T-helper 1 cell treated with Interleukin-12 subunit alpha and Interleukin-12 subunit beta and Interleukin-4 antibody, amounts not matched to agents 30 μg/mL and 1 μg/mL, for 36 hours (primary cell): ENCODE measurements around the gene NKAIN4.

Source experiments
- H3K27ac Mint-ChIP-seq: one replicate; pipeline ENCODE4 v1.8.0; 2021; ENCODE audit warnings: mild to moderate bottlenecking, mixed read lengths
- H3K27me3 Mint-ChIP-seq: one replicate; pipeline ENCODE4 v1.8.0; 2021; ENCODE audit warnings: low read depth, mixed read lengths
- H3K36me3 Mint-ChIP-seq: one replicate; pipeline ENCODE4 v1.8.0; 2021; ENCODE audit warnings: low read depth, mixed read lengths
- H3K4me1 Mint-ChIP-seq: one replicate; pipeline ENCODE4 v1.8.0; 2021; ENCODE audit warnings: low read depth, mixed read lengths
- H3K4me3 Mint-ChIP-seq: one replicate; pipeline ENCODE4 v1.8.0; 2021; ENCODE audit warnings: mild to moderate bottlenecking, moderate library complexity, mixed read lengths
- H3K9me3 Mint-ChIP-seq: one replicate; pipeline ENCODE4 v1.8.0; 2021; ENCODE audit warnings: mixed read lengths

The NKAIN4 gene

DNA sequence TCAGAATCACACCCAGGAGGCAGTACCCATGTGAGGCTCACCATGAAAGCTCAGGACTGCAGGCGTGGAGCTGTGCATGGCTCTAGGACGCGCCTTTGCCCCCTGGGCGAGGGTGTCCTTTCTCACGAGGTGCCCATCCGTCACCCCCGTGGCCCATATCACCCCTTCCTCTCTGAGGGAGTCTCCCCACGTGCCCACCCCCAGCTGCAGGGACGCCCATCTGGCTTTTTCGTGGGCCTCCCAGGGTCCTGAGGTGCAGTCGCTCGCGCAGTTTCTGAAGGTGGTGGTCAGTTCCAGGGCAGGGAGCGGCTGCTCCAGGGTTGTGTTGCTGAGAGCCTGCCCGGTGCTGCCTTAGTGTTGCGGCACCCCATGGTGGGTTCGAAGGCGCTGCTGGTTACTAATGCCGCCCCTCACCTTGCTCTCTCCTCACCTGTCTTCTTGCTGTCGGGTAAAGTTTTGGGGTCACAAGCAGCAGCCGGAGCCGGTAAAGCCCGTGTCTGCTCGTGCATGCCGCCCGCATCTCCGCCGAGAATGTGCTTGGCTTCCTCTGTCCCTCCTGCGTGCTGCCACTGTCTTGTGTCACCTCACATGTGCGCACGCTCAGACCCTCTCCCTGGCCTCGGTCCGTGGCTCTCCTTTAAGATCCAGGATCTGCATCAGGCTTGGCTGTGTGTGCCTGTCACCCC is 29.3 kb upstream of the NKAIN4 start:
- H3K4me3 Mint-ChIP-seq, result peak overlapping the region; percentile 7
- H3K27me3 Mint-ChIP-seq, result no peaks in the 10 kb centered on the region
- H3K9me3 Mint-ChIP-seq, result no peaks in the 10 kb centered on the region
- no peaks in the 10 kb centered on the region for H3K4me1 Mint-ChIP-seq
- peak overlapping the region; percentile 4 for H3K27ac Mint-ChIP-seq
- peaks cover 3% of the 10 kb centered on the region for H3K36me3 Mint-ChIP-seq

DNA sequence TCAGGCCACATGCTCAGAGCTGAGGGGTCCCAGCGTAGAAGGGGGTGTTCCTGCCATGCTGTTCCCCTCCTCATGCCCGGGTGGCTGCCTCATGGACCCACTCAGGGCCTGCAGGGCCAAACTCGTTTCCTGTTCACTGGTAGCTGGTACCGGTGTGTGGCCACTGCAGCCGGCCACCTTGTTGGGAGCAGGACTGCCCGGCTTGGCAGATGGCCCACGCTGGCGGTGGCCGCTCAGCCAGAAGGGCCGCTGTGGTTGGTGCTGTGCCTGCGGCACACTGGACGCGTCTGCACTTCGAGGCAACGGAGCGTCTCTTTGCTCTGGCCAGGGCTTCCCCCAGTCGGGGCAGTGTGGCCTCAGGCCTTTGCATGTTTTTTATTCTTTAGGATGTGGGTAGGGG is 28.7 kb upstream of the NKAIN4 start:
- H3K27ac Mint-ChIP-seq, result no peak overlapping the region
- no peaks in the 10 kb centered on the region for H3K27me3 Mint-ChIP-seq
- peaks cover 1% of the 10 kb centered on the region for H3K36me3 Mint-ChIP-seq
- no peak overlapping the region for H3K4me3 Mint-ChIP-seq
- H3K4me1 Mint-ChIP-seq, result no peaks in the 10 kb centered on the region
- H3K9me3 Mint-ChIP-seq, result no peaks in the 10 kb centered on the region

DNA sequence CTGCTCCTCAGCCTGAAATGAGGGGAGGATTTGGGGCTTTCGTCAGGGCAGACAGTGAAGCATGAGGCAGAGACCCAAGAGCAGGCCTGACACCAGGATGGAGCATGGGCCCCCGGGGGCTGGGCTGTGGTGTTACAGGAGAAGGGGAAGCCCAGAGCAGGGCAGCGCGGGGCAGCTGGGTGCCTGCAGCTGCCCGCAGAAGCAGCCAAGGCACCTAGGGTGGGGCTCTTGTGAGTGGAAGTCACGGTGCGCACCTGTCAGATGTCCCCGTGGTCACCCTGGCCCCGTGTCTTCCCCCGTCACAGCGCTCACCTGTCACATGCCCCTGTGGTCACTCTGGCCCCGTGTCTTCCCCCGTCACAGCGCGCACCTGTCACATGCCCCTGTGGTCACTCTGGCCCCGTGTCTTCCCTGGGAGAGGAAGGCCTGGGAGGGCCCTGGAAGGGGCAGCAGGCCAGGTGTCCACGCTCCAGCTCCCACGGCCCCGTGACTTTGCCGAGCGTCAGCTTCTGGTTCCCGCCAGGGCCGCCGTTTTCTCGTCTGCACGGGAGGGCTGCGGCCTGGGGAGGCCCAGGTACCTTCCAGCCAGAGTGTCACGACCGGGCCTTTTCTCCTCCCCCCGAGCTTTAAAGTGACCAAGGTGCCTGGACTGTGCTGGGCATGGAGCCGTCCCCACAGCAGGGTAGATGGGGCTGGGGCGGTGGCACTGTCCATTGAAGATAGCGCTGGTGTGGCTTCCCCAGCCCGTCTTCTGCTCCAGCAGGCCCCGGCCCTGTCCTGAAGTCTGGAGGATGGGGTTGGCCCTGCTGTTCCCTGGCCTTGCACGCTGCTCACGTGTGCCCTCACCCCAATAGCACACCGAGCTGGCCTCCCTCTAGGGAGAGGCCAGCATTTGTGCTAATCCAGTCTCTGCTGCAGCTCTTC is 27.7 kb upstream of the NKAIN4 start:
- no peaks in the 10 kb centered on the region for H3K4me1 Mint-ChIP-seq
- no peaks in the 10 kb centered on the region for H3K9me3 Mint-ChIP-seq
- H3K36me3 Mint-ChIP-seq, result peaks cover 1% of the 10 kb centered on the region
- H3K27me3 Mint-ChIP-seq, result no peaks in the 10 kb centered on the region
- no peak overlapping the region for H3K27ac Mint-ChIP-seq
- H3K4me3 Mint-ChIP-seq, result no peak overlapping the region

DNA sequence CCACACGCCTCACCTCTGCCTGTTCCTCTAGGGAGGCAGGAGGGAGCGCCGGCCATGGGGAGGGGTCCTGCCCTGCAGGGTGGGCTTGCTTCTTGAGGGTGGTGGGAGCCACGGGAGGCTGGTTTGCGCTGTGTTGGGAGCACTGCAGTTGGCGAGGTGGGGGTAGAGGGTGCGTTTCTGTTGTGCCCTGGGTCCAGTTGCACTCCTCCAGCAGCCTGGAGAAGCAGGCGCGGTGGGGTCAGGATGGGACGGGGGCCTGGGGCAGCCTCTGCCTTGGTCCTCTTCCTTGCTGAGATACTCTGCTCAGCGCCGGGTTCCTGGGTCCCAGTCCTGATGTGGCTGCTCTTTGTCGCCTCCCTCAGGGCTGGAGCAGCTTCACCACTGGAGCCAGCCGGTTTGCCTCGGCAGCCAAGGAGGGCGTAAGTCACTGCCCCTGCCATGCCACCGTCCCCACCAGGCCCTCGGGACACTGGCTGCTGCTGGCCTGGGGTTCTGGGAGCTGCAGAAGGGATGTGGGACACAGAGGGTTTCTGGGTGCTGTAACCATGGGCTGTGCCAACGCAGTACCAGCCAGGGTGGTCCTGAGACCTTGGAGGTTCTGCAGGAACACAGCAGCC is 26.8 kb upstream of the NKAIN4 start:
- Mint-ChIP-seq H3K4me3 (no peak overlapping the region), H3K27me3 (no peaks in the 10 kb centered on the region), H3K4me1 (no peaks in the 10 kb centered on the region), H3K27ac (no peak overlapping the region), H3K36me3 (peaks cover 3% of the 10 kb centered on the region), H3K9me3 (no peaks in the 10 kb centered on the region)

DNA sequence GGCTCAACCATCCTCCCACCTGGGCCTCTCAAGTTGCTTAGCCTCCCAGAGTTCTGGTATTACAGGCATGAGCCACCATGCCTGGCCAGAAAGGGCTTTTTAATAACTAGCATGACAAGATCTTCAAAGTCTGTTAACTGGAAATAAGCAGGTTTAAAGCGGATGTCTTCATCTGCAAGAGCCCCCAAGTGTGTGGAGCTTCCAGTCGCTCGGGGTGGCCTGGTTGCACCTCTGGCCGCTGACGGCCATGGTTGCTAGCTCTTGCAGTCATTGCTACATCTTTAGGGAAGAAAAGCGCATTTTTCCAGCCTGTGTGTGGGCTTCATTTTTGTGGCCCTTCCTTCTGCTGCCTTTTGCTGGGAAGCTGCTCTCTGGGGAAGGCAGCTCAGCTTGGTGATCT is 26.1 kb upstream of the NKAIN4 start:
- H3K36me3 Mint-ChIP-seq, result peaks cover 3% of the 10 kb centered on the region
- H3K4me3 Mint-ChIP-seq, result no peak overlapping the region
- no peaks in the 10 kb centered on the region for H3K9me3 Mint-ChIP-seq
- no peak overlapping the region for H3K27ac Mint-ChIP-seq
- no peaks in the 10 kb centered on the region for H3K27me3 Mint-ChIP-seq
- peaks cover under 1% of the 10 kb centered on the region for H3K4me1 Mint-ChIP-seq

DNA sequence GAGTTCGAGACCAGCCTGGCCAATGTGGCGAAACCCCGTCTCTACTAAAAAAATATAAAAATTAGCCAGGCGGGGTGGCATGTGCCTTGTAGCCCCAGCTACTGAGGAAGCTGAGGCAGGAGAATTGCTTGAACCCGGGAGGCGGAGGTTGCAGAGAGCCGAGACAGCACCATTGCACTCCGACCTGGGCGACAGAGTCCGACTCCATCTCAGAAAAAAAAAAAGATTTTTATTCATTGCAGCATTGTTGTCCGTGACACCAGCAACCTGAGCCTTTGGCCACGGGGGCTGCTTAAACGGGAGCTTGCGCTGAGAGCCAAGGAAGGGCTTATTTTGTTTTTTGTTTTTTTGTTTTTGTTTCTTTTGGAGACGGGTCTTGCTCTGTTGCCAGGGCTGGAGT is 25.7 kb upstream of the NKAIN4 start:
- Mint-ChIP-seq H3K4me3 (no peak overlapping the region), H3K9me3 (no peaks in the 10 kb centered on the region), H3K36me3 (peaks cover 3% of the 10 kb centered on the region), H3K4me1 (peaks cover 3% of the 10 kb centered on the region), H3K27ac (no peak overlapping the region), H3K27me3 (no peaks in the 10 kb centered on the region)

DNA sequence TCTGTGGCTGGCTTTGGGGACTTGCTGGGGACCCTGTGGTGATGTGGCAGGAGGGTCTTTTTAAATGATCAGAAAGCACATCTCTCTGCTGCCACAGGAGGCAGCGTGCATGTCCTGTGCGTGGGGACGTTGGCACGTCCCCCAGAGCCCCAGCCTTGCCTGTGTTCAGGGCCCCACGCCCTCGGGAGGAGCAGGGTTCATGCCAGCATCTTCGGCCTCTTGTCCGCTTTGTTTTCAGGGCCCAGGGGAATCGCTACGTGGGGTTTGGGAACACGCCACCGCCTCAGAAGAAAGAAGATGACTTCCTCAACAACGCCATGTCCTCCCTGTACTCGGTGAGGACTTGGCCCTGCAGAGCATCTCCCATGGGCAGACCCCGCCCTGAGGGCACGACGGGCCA is 24.4 kb upstream of the NKAIN4 start:
- no peaks in the 10 kb centered on the region for H3K9me3 Mint-ChIP-seq

DNA sequence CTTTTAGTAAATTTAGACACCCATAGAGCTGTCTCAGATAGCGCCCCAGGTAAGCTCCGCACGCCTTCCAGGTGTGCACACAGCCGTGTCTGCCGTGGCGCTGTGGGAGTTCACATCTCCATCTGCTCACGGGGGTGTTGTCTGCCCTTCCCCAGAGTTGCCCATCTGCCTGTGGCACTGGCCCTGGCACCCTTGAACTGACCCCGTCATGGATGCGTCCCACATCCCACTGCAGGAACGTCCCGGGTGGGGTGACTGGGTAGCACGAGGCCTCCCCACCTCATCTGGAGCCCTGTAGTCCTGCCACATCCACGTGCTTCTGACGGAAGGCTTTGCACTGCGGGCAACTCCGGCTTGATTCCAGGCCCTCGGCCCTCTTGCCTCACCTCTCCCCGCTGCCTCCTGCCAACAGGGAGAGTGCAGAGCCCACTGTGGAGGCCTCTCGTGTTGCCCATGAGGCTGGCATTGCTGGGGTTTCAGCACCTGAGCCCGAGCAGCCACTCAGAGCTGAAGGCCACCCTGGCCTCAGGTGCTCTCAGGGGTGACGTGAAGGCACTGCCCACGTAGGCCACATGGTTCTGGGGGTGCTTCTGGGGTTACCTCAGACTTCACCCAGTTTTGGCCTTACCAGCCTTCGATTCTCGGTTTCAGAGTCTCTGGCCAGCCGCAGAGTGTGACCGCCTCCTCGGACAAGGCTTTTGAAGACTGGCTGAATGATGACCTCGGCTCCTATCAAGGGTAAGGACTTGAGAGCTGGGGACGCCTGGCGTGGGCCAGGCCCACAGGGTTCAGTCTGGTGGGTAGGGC is 23.4 kb upstream of the NKAIN4 start:
- Mint-ChIP-seq H3K27me3 (no peaks in the 10 kb centered on the region), H3K9me3 (no peaks in the 10 kb centered on the region), H3K27ac (no peak overlapping the region), H3K36me3 (peaks cover 3% of the 10 kb centered on the region), H3K4me3 (no peak overlapping the region), H3K4me1 (peaks cover 17% of the 10 kb centered on the region)

More for the DNA sequence above, 24.4 kb upstream of the NKAIN4 start:
- H3K27ac Mint-ChIP-seq, result no peak overlapping the region
- no peak overlapping the region for H3K4me3 Mint-ChIP-seq
- no peaks in the 10 kb centered on the region for H3K27me3 Mint-ChIP-seq
- peaks cover 13% of the 10 kb centered on the region for H3K4me1 Mint-ChIP-seq
- H3K36me3 Mint-ChIP-seq, result peaks cover 3% of the 10 kb centered on the region

DNA sequence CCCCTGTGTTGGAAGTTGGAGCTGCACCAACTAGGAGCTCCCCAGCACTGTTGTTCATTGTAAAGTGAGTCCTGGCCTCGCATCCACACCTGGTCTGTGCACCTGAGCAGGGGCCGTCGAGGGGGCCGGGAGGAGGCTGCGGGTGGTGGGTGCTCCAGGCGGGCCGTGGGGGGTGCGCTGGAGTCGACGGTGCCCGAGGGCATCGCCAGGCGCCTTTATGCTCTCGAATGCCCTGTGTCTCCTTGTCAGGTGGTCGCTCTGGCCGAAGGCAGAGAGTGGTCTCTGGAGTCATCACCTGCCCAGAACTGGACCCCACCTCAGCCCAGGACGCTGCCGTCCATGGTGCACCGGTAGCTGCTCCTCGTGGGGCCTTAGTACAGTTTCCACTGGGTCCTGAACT is 22.7 kb upstream of the NKAIN4 start:
- Mint-ChIP-seq H3K9me3 (no peaks in the 10 kb centered on the region), H3K27me3 (no peaks in the 10 kb centered on the region), H3K36me3 (peaks cover 3% of the 10 kb centered on the region), H3K27ac (no peak overlapping the region), H3K4me1 (peaks cover 17% of the 10 kb centered on the region), H3K4me3 (no peak overlapping the region)

DNA sequence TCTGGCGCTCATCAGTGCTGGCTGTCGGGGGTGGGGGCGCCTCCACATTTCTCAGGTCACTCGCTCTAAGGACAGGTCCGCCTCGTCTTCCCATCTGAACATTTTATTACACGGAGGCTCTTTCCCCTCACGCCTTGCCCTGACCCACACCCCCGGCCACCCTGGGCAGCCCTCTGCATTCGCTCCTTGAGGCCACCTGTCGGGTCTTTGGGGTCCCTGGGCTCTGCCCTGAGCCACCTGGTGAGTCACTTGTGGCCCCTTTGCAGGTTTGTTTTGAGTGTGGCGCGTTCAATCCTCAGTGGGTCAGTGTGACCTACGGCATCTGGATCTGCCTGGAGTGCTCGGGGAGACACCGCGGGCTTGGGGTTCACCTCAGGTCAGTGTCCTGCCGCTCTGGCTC is 21.6 kb upstream of the NKAIN4 start:
- Mint-ChIP-seq H3K36me3 (peaks cover 7% of the 10 kb centered on the region), H3K9me3 (no peaks in the 10 kb centered on the region), H3K4me1 (peaks cover 21% of the 10 kb centered on the region), H3K27ac (no peak overlapping the region), H3K4me3 (no peak overlapping the region), H3K27me3 (peaks cover 4% of the 10 kb centered on the region)

DNA sequence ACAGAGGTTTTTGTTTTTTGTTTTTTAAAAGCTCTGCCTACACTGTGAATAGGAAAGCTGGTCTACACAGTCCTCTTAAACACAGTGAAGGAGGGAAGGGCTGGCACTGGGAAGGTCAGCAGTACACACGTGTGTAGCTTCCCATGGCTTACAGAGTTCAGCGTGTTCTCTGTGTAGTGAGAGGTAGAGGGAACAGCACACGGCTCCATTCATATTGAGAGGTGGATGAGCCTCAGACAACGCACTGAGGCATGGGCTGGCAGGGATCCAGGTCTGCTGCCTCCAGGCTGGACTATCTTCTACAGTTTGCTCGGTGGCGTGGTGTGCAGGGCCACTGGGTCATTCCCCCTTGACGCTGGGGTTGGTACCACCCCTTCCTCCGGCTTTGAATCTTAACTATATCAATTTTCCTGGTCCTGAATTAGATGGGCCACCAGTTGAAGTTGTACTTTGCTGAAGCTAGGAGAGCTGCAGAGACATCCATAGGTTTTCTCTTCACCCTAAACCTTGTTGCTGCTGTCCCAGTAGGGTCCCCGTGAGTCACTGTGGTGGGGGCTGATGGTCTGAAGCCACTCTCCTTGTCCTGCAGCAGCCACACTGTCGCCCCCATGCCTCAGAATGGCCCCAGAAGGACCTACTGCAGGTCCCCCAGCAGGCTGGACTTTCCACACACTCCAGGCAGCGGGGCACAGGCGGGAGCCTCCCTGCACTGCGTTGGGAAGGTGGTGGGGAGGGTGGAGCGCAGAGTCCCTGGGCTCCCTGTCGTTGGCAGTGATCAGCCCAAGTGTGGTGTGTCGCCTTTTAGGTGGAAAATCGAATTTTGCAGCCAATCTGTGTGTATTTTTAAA is 20.3 kb upstream of the NKAIN4 start:
- Mint-ChIP-seq H3K36me3 (peaks cover 7% of the 10 kb centered on the region), H3K27me3 (peaks cover 4% of the 10 kb centered on the region), H3K9me3 (no peaks in the 10 kb centered on the region), H3K4me3 (peak overlapping the region; percentile 40), H3K4me1 (peaks cover 21% of the 10 kb centered on the region), H3K27ac (no peak overlapping the region)

DNA sequence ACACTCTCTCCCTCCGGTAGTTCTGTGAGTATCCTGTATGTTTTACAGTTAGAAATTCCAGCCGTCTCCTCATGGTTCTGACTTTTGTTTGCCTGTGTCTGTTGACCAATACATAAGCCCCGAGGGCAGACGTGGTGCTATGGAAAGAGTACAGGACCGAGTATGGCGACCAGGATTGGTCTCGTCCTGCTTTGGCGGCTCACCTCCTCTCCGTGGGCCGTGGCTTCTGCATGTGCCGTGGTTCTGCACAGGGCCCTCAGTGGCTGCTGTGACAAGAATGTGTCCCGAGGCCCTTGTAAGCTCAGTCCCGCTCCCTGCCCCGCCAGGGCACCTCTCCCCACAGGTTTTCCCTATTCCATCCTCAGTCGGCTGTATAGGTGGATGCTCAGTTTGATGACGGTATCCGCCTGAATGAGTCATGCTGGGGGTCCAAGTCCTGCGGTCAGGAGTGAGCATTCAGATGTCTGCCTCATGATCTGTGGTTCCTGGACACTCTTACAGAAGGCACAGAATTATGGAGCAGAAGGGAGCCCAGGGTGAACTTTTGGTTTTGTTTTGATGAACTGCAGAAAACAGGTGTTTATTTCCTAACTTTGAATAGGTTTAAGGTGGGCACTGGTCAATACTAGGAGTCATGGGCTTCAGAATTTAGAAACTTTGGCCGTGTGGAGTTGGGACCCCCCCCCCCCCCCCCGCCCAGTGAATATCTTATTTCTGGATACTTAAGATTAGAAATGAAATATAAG is 19.5 kb upstream of the NKAIN4 start:
- Mint-ChIP-seq H3K4me3 (peak overlapping the region; percentile 92), H3K27me3 (peaks cover 4% of the 10 kb centered on the region), H3K36me3 (peaks cover 7% of the 10 kb centered on the region), H3K4me1 (peaks cover 21% of the 10 kb centered on the region), H3K27ac (peak overlapping the region; percentile 86), H3K9me3 (no peaks in the 10 kb centered on the region)

DNA sequence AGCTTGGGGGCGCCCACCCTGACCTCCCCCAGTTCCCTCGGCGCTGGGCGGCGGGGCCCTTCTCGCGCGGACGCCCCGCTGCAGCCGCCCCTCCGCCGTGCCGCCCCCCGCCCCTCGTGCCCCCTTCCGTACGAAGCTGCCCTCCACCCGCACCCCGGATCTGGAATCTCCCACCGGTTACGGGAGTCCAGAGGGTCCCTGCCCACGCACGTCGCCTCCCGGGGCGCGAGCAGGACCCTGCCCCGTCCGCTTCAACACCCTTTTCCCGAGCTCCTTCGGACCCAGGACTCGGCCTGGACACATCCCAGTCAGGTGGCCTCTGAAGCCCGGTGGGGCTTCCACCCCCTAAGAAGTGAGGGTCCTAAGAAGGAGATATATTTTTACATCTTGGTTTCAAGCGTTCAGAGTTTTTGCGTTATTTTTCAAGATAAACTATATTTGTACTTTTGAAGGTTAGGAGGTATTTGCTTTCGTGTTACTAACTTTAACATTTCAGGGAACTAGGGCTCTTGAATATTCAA is 18.9 kb upstream of the NKAIN4 start:
- H3K9me3 Mint-ChIP-seq, result no peaks in the 10 kb centered on the region
- peak overlapping the region; percentile 92 for H3K4me3 Mint-ChIP-seq
- peaks cover 4% of the 10 kb centered on the region for H3K27me3 Mint-ChIP-seq
- peaks cover 6% of the 10 kb centered on the region for H3K36me3 Mint-ChIP-seq
- peaks cover 21% of the 10 kb centered on the region for H3K4me1 Mint-ChIP-seq
- H3K27ac Mint-ChIP-seq, result peak overlapping the region; percentile 86
